Upper lobe of left lung (tissue), 4 donors: ENCODE measurements around the gene SATB2.

ENCODE experiments used
- EP300 ChIP-seq, 4 donors: sonication (generic); formaldehyde crosslinking; IDR thresholded peaks; one replicate each; pipeline ENCODE4 v1.5.1; 2017; ENCODE audit warnings: antibody characterized with exemption in 4 of 4, control low read depth in 2 of 4
- POLR2A ChIP-seq, 4 donors: fragments of 450-650 bp; IDR thresholded peaks; one replicate each; pipeline ENCODE4 v1.5.1; 2016 to 2017; ENCODE audit warnings: antibody characterized with exemption in 4 of 4, mild to moderate bottlenecking in 2 of 4
- POLR2AphosphoS5 ChIP-seq, 2 donors: sonication (generic); formaldehyde crosslinking; IDR thresholded peaks; one replicate each; pipeline ENCODE4 v1.5.1; 2017; ENCODE audit warnings: antibody characterized with exemption in 2 of 2
- TF ChIP-seq, protein P1 (sequence below), 6 experiments: fragments of 450-650 bp in 4 of 6; fragments of 200-600 bp in 2 of 6; sonication (generic) in 2 of 6; IDR thresholded peaks; one replicate each; pipeline ENCODE4 v1.5.1; 2016 to 2019; ENCODE audit warnings: antibody characterized with exemption in 6 of 6

DNA sequence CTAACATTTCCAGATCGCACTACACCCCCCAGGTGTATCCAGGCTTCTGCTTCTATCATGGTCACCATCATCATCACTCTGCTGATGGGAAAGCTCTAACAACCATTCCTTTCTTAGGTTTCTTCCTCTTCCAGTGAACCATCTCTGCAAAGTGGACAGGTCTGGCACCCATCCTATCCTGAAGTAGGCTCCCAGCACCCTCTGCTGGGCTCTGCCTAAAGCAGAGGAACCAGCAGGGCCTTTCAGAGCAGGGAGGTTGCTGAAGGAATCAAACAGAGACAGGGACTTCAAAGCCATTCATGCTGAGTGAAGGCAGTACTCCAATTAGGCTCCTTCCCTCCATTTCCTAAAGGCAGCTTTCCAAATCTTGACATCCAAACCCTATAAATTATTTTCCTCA lies 27.2 kb upstream of the SATB2 start:
- TF ChIP-seq, protein P1, sequence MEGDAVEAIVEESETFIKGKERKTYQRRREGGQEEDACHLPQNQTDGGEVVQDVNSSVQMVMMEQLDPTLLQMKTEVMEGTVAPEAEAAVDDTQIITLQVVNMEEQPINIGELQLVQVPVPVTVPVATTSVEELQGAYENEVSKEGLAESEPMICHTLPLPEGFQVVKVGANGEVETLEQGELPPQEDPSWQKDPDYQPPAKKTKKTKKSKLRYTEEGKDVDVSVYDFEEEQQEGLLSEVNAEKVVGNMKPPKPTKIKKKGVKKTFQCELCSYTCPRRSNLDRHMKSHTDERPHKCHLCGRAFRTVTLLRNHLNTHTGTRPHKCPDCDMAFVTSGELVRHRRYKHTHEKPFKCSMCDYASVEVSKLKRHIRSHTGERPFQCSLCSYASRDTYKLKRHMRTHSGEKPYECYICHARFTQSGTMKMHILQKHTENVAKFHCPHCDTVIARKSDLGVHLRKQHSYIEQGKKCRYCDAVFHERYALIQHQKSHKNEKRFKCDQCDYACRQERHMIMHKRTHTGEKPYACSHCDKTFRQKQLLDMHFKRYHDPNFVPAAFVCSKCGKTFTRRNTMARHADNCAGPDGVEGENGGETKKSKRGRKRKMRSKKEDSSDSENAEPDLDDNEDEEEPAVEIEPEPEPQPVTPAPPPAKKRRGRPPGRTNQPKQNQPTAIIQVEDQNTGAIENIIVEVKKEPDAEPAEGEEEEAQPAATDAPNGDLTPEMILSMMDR (IDR thresholded peaks at IDR 0.05): no peak
- TF ChIP-seq POLR2A (IDR thresholded peaks at IDR 0.05) (no peak), EP300 (IDR thresholded peaks at IDR 0.05) (no peak), POLR2AphosphoS5 (IDR thresholded peaks at IDR 0.05) (no peak)
